ENCODE data around the gene KCNG1.
"Not testable (repeated sequence)": the region's sequence is repeated elsewhere in the genome, so short reads cannot be mapped to it uniquely, and the experiment has no call there.

The KCNG1 gene

DNA sequence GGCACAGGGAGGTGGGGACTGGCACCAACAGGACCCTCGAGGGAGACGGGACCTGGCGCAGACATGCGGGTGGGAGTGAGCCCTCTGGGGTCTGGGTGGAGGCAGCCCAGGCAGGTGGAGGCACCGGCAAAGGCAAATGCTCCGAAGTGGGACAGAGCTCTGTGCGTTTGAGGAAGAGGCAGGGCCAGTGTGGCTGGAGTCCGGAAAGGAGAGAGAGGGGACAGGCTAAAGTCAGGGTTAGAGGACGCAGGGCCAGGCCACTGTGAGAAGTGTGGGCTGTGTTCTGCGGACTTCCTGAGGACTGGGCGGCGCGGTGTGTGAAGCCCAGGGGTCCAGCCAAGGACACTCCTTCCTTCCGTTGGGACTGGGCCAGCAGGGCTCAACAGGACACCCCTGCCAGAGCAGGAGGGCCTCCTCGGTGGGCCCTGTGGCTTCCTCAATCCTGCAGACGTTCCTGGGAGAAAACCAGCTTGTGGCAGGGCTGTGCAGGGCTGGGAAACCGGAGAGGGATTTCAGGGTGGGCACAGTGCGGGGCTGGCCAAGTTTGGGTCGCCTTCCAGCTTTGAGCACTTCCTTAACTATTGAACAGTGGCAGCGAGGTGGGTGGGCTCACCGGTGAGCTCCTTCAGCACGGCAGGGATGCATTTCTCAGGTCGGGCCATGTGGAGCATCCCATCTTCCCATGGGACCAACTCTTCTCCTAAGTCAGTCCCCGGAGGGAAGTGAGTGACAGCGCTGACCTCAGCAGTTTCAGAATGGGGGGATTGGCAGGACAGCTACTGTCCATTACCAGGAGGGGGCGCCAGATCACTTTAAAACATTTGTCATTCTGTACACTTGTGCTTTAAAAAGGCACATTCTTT is 41.8 kb downstream of the KCNG1 start:
- no peak for DNase-seq

DNA sequence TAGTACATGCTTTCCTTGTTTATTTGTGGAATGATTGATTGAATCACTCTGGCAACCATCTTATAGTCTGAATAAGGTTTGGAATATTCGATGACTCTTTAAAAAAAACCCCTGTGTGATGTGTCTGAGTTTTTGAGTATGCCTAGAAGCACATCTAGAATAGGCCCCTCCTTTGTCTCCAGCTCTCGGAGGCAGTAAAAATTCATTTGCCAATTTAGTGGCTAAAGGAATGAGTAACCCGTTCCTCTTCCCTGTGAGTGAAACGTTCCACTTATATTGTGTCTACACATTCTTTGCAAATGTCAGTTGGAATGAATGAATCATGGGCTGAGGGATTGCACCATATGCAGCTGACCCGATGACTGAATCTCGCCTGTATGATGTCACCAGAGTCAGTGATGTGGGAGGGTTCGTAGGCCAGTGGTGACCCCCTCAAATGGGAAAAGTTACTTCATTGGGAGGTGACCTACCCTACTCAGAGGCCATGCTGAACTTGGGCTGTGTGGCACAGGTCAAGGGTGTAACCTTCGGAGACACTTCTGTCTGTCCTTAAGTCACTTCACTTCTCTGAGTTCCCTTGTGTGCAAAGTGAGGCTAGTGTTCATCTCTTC is 42.7 kb downstream of the KCNG1 start:
- DNase-seq, result no peak

- DNase-seq, result not testable (repeated sequence)
Measured at GRCh38 chr20:50978533-50978932, 44.4 kb downstream of the KCNG1 start.

DNA sequence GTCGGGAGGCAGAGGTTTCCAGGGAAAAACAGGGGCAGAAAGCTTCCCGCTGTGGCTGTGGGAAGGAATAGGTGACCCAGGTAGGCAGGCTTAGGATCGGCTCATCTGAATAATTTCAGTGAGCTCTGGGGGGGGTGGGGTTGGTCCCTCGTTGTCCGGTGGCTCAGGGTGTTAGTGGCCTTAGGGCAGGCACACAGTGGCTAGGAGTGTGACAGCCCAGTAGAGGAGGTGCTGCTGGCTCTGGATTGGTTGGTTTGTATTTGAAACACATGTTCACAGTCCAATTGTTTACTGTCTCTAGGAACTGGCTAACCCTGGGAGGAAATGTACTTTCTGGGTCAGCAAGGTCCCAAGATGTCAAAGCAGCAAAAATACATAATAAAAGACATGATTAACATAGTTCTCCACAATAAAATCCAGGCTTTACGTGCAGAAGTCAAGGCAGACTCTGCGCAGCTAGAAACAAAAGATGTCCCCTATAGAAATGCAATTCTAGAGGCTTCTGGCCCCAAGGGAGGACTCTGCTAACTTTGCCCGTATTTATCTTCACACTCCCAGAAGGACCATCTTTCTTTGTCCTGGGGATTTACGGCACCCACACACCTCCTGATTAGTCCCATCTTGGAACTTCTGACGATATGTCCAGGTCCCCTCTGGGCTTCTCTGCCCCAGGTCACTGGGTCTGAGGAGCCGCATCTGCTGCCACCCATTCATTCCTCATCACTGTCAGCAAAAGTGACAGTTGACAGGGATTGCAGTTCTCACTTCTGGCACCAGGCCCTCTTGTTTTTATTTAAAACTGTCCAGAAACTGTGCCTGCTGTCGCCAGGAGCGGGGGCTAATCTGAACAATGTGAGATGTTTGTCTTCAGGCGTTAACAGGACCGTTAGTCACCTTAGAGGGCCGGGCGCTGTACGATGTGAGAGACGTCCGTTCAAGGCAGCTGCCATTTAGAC is 45.6 kb downstream of the KCNG1 start:
- no peak for DNase-seq

DNA sequence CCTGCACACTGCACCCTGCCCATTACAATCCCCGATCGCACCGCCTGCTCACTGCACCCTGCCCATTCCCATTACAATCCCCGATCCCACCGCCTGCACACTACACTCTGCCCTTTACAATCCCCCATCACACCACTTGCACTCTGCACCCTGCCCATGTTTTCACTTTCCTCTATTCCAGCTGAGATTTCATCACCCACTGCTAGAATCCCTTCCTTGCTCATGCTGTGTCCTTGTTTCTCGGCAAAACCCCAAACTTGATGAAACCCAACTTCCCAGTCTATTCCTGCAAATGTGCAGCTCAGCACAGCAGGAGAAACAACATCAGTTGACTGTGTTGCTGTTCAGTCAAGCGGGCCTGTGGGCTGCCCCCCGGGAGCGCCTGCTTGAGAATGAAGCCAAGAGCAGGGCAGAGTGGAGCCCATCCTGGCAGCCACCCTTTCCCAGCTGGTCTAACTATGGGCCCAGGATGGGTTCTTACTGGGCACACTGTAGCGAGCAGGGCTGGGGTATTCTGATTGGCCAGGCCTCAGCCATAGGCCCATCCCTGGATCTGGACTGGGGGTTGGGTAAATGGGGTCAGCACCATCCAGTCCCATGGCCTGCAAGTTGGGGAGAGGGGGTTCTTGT is 47.1 kb downstream of the KCNG1 start:
- DNase-seq, result no peak

GRCh38 chr20:50969912-50970311 is 53.0 kb downstream of the KCNG1 start:
- no peak for DNase-seq

- DNase-seq, result no peak
Measured at GRCh38 chr20:50969435-50969834, 53.5 kb downstream of the KCNG1 start.

GRCh38 chr20:50968289-50968688 is 54.6 kb downstream of the KCNG1 start:
- no peak for DNase-seq

DNA sequence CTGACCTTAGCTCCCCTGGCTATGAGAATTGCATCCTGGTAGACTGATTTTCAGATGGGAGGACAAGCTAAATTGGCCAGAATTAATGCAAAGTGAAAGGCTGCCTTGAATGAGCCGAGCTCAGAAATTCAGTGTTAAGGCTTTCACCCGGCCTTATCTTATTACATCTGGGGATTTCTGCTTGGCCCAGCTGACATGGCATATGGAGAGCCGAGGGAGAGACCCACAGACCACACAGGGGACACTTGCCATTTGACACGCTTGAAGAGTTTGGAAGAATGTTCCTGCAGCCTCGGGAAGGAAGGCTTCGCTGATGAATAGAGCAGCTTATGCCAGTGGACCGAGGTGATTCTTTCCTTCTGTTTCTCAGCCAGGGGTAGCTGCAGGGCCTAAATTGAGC is 55.3 kb downstream of the KCNG1 start:
- DNase-seq, result no peak

GRCh38 chr20:50959543-50960126 is 63.3 kb downstream of the KCNG1 start:
- no peak for DNase-seq

DNA sequence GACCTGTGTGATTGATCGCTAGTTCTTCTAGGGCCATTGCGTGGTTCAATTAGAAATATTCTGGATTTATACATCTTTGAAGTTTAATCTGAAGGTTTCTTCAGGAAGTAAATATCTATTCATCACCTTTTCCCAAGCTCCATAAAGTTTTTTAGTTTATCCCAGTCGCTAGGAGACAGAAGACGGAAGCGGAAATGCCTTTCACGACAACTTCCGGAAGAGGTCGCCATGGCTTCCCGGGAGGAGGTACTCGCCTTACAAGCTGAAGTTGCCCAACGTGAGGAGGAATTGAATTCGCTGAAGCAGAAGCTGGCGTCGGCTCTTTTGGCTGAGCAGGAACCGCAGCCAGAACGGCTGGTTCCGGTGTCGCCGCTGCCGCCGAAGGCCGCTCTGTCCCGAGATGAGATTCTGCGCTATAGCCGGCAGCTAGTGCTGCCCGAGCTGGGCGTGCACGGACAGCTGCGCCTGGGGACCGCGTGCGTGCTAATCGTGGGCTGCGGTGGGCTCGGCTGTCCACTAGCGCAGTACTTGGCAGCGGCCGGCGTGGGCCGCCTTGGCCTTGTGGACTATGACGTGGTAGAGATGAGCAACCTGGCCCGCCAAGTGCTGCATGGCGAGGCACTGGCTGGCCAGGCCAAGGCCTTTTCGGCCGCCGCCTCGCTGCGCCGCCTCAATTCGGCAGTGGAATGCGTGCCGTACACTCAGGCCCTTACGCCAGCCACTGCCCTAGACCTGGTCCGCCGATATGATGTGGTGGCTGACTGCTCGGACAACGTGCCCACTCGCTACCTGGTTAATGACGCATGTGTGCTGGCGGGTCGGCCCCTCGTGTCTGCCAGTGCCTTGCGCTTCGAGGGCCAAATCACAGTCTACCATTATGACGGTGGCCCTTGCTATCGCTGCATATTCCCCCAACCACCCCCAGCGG is 64.0 kb downstream of the KCNG1 start, which contains the start of gene MOCS3:
Gene MOCS3 (plus strand): TSS at position 204 of the 928 bp plus-strand sequence. CDS start 25 bp downstream, at position 229.
- DNase-seq, result peak; percentile 23

GRCh38 chr20:50957798-50958614 is 64.9 kb downstream of the KCNG1 start, which contains the start of gene DPM1:
Gene DPM1, minus strand, starts transcription at chr20:50958532. Its CDS starts 9 bp downstream, at chr20:50958523.
- peak; percentile 31 for DNase-seq

GRCh38 chr20:50957276-50957675 is 65.6 kb downstream of the KCNG1 start:
- DNase-seq, result no peak

DNA sequence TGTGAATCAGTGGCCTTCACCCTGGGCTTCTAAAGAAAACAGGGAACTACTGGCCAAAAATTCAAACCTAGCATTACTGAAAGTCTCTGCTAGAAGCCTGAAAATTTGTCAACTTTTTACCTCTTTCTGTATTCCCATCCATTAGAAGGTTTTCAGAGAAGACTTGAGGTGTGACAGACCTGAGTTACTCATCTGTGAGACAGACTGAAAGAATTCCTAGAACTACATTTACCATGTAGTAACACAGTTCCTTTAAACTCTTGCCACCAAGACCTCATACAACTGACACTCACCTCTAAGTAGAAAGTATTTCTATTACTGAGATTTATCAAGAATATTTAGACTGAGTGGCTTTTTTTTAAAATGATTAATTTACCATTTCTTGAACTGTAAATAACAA is 69.1 kb downstream of the KCNG1 start:
- no peak for DNase-seq
